ENCODE measurements around the gene C4orf54. TPM values are rescaled to one million over a fixed set of nuclear protein-coding genes. Genes with fewer than 3 reads are reported as not detected.

C4orf54 gene
- polyA plus RNA-seq, 4 donors: 0.53 to 1.4 (median 0.78) TPM

GRCh38 chr4:99625369-99625768, 32.3 kb downstream of the C4orf54 start:
- no peak for DNase-seq (ENCODE audit: low read depth in 4 of 4, low spot score in 3 of 4)

DNA sequence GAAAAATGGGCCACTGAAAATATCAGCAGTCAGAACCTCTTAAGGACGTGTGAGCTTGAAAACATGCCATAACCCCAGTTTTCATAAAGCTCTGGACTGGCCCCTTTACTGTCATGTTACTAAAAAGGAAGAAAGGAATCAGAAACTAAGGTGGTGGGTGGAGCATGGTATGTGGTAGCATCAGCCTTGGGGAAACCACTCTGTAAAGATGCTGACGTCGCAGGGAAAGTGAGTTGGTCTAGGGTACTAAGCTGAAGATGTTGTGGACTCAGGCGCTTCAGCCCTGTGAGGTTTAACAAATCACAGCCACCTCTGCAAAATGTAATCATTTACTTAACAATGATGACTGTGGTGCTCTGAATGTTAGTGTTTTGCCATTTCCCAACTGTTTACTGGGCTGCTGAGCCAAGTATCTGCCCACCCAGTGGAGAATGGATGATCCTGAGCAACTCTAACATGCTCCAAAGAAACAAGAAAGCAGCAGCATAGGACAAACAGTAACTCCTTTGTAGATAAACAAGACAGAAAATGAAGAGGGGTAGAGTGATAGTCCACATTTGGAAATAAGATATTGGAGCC, 33.4 kb downstream of the C4orf54 start:
- DNase-seq (ENCODE audit: low read depth in 4 of 4, low spot score in 3 of 4): no peak

GRCh38 chr4:99622341-99622740, 35.3 kb downstream of the C4orf54 start:
- no peak for DNase-seq (ENCODE audit: low read depth in 4 of 4, low spot score in 3 of 4)

DNA sequence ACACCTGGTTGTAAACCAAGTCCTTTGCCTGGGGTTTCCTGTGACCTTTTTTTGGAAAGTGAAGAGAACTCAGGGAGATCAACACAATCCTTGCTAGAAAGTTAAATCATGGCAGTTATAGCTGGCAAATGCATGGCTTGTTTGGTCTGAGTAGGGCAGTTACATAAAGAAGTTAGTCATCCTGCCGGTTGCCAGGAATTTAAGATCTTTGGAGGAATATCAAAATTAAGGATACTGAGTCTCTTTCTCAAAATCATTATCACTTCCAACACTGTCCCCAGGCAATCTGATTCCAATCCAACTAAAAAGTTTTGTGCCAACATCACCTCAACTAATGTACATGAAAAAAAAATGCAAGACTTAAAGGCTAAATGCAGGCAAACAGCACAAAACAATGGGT, 40.3 kb downstream of the C4orf54 start:
- DNase-seq (ENCODE audit: low read depth in 4 of 4, low spot score in 3 of 4): no peak

DNA sequence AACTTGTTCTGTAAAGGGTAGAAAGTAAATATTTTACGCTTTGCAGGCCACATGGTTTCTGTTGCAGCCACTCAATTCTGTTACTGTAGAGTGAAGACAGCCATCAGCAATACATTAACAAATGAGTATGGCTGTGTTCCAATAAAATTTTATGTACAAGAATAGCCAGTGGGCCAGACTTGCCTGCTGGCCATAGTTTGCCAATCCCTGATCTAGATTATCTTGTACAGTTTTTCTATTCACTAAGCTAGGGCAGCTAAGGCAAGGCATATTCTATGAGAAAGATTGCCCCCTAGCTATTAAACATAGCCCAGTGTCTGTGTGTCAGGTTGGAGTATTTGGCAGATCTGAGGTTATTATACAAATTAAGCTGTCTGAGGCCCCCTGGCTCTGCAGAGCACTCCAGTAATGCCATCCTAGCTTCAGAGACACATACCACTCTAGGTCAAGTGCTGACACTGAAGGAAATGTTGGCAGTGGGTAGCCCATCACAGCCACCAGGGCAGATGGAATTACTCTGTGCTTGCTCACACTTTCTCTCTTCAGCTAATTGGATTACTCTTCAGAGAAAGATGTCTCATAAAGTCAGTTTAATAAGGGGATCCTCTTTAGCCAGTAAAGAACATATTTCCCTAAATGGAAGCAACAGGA, 42.3 kb downstream of the C4orf54 start:
- DNase-seq (ENCODE audit: low read depth in 4 of 4, low spot score in 3 of 4): no peak

- no peak for DNase-seq (ENCODE audit: low read depth in 4 of 4, low spot score in 3 of 4)
Observed at GRCh38 chr4:99614491-99614890, 43.1 kb downstream of the C4orf54 start.

GRCh38 chr4:99612704-99613103, 44.9 kb downstream of the C4orf54 start:
- no peak for DNase-seq (ENCODE audit: low read depth in 4 of 4, low spot score in 3 of 4)

DNA sequence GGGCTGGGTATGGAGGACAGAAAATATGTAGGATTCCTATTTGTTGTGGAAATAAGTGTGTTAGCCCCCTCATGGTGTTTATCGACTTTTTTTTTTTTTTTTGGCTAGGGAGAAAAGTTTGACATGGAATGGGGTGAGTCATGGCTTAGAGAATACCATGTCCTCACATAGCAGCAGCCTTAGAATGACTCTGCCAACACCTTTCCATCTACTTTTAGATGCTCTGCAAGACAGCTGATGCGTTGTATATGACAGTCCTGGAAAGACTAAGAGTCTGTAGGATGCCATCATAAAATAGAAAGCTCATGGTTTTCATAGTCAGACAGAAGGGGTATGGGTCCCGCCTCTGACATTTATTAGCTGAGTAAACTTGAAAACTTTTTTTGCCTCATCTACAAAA, 45.3 kb downstream of the C4orf54 start:
- no peak for DNase-seq (ENCODE audit: low read depth in 4 of 4, low spot score in 3 of 4)

DNA sequence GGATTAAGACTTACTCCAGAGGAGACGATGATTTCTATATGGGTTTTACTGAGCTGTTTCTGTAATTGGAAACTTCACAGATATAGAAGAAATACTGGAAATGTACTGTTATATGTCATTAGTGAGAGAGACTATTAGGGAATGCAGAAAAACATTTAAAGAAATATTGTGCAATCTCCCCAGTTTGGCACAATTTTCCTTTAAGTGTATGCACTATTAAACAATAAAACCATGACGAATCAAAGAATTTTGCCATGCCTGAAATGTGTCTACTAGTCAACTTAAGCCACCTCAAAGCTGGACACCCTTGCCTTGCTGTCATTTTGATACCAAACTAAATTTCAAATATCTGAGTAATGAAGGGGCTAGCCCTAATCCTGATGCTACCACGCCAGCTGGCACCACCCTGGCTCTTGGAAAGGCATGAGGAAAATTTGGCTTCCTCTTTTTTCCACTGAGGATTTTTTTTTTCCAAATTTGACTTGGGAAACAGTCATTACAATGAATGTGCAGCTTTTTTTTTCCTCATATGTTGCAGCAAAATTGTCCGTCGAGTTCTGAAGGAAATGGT, 46.9 kb downstream of the C4orf54 start:
- DNase-seq (ENCODE audit: low read depth in 4 of 4, low spot score in 3 of 4): no peak

DNA sequence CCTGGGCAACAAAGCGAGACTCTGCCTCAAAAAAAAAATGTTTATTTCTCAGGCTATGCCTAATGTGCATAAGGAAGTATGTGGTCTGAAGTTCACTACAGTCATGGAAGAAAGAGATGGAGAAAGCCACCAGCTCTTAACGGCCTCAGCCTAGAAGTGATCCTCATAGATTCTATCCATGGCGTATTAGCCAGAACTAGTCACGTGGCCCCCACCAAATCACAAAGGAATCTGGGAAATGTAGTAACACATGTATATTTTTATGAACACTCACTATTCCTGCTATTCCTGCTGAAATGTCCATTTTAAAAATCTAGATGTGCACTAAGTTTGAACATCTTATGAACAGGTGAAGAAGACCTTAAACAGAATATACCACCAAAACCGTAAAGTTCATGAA, 49.2 kb downstream of the C4orf54 start:
- no peak for DNase-seq (ENCODE audit: low read depth in 4 of 4, low spot score in 3 of 4)

Other genes starting within 250 kb of the C4orf54 start
- not detected for gene ADH7, start 222.5 kb downstream of the C4orf54 start, polyA plus RNA-seq (ENCODE audit: insufficient read length in 4 of 4)
- under 1 TPM in 3 of 4 donors, not detected in 1; 0.19 to 0.37 (median 0.23) TPM for gene C4orf17, start 146.8 kb downstream of the C4orf54 start, polyA plus RNA-seq (ENCODE audit: insufficient read length in 4 of 4)
- gene TRMT10A, start 93.8 kb downstream of the C4orf54 start, polyA plus RNA-seq (ENCODE audit: insufficient read length in 4 of 4): 10 to 100 TPM; 12.9 to 18.1 (median 15.6) TPM
- 10 to 100 TPM in 2 of 4 donors, 1 to 10 TPM in 2; 8.6 to 17.4 (median 10.1) TPM for gene MTTP, start 83.0 kb downstream of the C4orf54 start, polyA plus RNA-seq (ENCODE audit: insufficient read length in 4 of 4)
- 1 to 10 TPM in 2 of 4 donors, under 1 TPM in 2; 0.88 to 1.9 (median 1.1) TPM for gene DAPP1, start 159.0 kb upstream of the C4orf54 start, polyA plus RNA-seq (ENCODE audit: insufficient read length in 4 of 4)
- gene LAMTOR3, start 236.6 kb upstream of the C4orf54 start, polyA plus RNA-seq (ENCODE audit: insufficient read length in 4 of 4): 100 to 1,000 TPM in 3 of 4 donors, 10 to 100 TPM in 1; 98.1 to 133 (median 123) TPM

All from right renal pelvis (tissue), 4 donors.